GM23338 (cell line): ENCODE results near the gene TNNC1.

Source experiments
- CTCF ChIP-seq, 2 experiments: fragments of 200-600 bp in 1 of 2; sonication (generic) in 1 of 2; conservative IDR thresholded peaks; 2 replicates each; pipeline versions ENCODE4 v1.5.1 to v1.6.1; 2016 to 2017; ENCODE audit warnings: antibody characterized with exemption in 2 of 2, low read depth in 2 of 2, mild to moderate bottlenecking in 2 of 2, moderate library complexity in 1 of 2
- ETS1 ChIP-seq: IDR thresholded peaks from 2 replicates; pipeline ENCODE4 v1.6.1; 2016; ENCODE audit warnings: antibody characterized with exemption
- EZH2phosphoT487 ChIP-seq: fragments of 200-600 bp; sonication (generic); IDR thresholded peaks from one replicate; pipeline ENCODE4 v1.8.1; 2018; ENCODE audit warnings: antibody characterized with exemption; ENCODE audit not compliant: unreplicated experiment
- JUNB ChIP-seq: IDR thresholded peaks from one replicate; pipeline ENCODE4 v1.6.1; 2016; ENCODE audit warnings: antibody characterized with exemption; ENCODE audit not compliant: unreplicated experiment
- POLR2AphosphoS5 ChIP-seq: IDR thresholded peaks from 2 replicates; pipeline ENCODE4 v1.6.1; 2016; ENCODE audit warnings: antibody characterized with exemption, low read depth
- REST ChIP-seq: IDR thresholded peaks from one replicate; pipeline ENCODE4 v1.6.1; 2018; ENCODE audit warnings: antibody characterized with exemption; ENCODE audit not compliant: unreplicated experiment

GRCh38 chr3:52406231-52406661 is 47.6 kb downstream of the TNNC1 start:
- no peak for TF ChIP-seq CTCF (conservative IDR thresholded peaks at IDR 0.05; ENCODE audit: low read depth in 2 of 2)
- TF ChIP-seq REST = no peak
- TF ChIP-seq POLR2AphosphoS5 = no peak
- TF ChIP-seq EZH2phosphoT487 = no peak
- no peak for TF ChIP-seq JUNB
- TF ChIP-seq ETS1 = no peak
